Posterior vena cava (tissue), 2 donors: ENCODE results near the gene AK2. TPM values are rescaled to one million over a fixed set of nuclear protein-coding genes. Genes with fewer than 3 reads are reported as not detected.
"Not testable (repeated sequence)": the region's sequence is repeated elsewhere in the genome, so short reads cannot be mapped to it uniquely, and the experiment has no call there.

Source experiments
- DNase-seq: peaks from one replicate; pipeline ENCODE4 v3.0.0-alpha.2; 2020; ENCODE audit warnings: low spot score
- intact Hi-C, 2 donors: fragments of 100-400 bp; cut with DNase I; formaldehyde crosslinking; loops; one replicate each; pipeline versions ENCODE4 v1.14.1 to v1.14.2; 2022 to 2023
- total RNA-seq, 2 donors: library from RNA; stranded (reverse); fragmentation: NEBNext Ultra II Directional; extraction: Animal tissue kit (Norgen Biotek cat#: 25700); gene quantifications; one replicate each; pipeline ENCODE4 v1.2.1, GENCODE V29; 2021
- donor health status: DM: yes; HTN: yes; CAD: no.
- donor health status: DM: yes; HTN: yes; CAD: no.

Gene AK2
- total RNA-seq, 2 donors from 2014 or later = 82.4 to 83.9 TPM

DNA sequence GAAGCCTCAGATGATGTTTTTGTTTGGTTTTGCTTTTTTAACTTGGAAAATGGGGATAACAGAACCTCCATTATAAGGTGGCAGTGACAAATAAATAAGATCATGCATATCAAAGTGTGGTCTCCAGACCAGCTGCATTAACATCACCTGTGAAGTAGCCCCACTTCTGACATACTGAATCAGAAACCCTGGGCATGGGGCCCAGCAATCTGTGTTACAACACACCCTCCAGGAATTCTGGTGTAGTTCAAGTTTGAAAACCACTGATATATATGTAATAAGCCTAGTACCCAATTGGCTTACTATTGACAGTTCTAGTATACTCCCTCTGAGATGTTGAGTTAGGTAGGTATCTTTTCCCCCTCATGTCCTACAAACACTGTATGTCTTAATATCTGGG is 48.0 kb downstream of the AK2 start:
- intact Hi-C loops = no loop called here
- DNase-seq = no peak

GRCh38 chr1:32985226-32985625 is 51.5 kb downstream of the AK2 start:
- no peak for DNase-seq
- intact Hi-C loops = no loop called here

GRCh38 chr1:32984455-32985171 is 52.1 kb downstream of the AK2 start:
- intact Hi-C loops = no loop called here
- DNase-seq = no peak

- no peak for DNase-seq
- intact Hi-C loops = no loop called here
Observed at GRCh38 chr1:32984090-32984454, 52.6 kb downstream of the AK2 start.

- intact Hi-C loops = no loop called here
- no peak for DNase-seq
Observed at GRCh38 chr1:32983020-32983419, 53.7 kb downstream of the AK2 start.

DNA sequence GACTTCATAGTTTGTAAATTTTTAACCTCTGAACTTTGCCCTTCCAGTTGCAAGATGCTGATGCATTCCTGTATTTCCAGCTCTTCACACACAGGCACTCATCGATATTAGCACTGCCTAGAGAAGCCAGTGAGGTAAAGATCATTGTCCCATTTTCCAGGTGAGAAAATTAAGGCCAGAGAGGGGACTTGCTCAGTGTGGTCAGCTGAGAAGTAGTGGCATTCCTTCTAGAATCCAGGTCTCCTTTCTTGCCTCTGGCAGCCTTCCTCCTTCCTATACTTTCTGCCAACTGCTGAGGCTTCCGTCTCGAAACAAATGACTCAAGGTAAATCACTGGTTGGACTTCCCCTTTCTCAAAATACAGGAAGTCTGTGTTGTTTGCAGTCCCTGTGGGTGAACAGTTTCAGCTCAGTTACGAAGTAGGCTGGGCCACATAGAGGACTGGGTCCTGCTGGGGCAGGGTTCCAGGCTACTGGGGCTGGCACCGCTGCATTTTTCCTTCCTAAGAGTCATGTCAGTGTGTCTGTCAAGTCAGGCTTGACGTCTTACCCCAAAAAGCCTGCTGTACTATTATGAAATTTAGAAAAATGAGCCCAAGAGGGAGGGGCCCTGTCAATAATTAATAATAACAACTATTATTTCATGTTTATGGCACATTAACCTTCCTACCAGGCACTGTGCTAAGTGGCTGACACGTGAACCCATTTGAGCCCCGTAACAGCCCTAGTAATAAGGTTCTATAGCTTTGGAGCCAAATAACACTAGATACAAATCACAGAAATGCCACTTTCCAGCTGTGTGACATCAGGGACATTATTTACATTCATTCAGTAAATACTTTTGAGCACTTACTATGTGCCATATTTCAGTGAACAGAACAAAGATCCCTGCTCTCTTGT is 55.4 kb downstream of the AK2 start:
- DNase-seq = peak; percentile 88
- intact Hi-C loops = no loop called here

- intact Hi-C loops = no loop called here
- DNase-seq = no peak
Observed at GRCh38 chr1:32980080-32980479, 56.6 kb downstream of the AK2 start.

DNA sequence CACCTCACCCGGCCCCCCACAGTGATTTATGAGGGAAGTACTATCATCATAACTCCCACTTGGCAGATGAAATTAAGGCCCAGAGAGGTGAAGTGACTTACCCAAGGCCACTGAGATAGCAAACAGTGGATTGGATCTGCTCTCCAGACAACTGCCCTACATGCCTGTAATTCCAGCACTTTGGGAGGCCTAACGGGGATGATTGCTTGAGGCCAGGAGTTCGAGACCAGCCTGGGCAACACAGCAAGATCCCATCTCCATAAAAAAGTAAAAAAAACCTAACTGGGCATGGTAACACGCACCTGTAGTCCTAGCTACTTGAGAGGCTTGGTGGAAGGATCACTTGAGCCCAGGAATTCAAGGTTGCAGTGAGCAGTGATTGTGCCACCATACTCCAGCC is 57.8 kb downstream of the AK2 start:
- intact Hi-C loops = no loop called here
- no peak for DNase-seq

DNA sequence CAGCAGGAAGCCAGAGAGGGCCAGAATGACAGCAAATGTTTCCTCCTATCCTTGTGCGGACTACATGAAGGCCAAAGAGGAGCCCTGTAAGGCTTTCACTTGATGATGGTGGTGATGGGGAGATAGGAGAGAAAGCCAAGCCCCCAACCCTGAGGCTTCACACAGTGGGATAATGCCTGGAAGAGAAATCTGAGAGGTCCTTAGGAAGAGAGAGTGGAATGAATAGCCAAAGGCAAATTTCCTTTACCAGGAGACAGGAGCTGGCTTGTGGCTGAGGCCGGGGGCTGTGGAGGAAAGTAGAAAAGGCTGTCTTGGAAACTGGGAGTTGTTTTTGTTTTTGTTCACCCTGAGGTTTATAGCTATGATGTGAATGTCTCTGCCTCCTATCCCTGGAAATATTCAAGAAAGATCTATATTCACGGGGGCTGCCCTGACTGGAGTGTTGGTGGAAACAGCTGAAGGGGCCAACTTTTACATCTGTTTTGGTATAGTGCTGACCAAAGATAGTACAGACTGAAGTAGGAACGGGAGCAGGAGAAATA is 59.1 kb downstream of the AK2 start:
- DNase-seq = no peak
- intact Hi-C loops = no loop called here

- DNase-seq, intact Hi-C loops: not testable (repeated sequence)
Observed at GRCh38 chr1:32975055-32975454, 61.6 kb downstream of the AK2 start.

GRCh38 chr1:32973458-32973857 is 63.2 kb downstream of the AK2 start:
- intact Hi-C loops = loop anchor here in 1 of 2 donors (5.0 kb wide), 1 partner anchor 1306 kb away; no protein-coding TSS in a partner anchor
- not testable (repeated sequence) for DNase-seq

DNA sequence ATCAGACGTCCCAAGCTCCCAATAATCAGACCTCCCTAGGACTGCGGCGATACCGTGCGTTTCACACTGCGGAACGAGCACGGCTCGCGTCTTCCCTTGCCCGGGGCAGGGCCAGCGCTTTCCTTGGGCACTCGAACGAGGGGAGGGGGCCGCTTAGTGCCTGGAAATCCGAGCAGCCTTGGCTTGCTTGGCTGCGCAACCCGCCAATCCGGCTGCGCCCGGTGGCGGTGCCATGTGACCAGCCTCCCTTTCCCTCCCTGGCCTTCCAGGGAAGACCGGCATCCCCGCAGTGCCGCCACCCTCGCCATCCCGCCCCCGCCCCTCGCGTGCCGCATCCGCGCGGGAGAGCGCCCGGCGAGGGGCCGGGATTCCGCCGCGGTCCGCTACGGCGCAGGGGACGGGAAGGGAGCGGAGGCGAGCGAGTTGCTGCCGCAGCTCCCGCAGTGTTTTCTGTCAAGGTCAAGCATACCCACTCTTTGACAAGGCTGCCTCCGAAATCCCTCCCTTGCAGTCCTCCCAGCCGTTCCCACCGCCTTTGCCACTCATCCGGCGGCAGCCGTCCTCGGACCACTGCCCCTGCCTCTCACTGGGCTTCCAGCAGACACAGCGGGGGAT is 63.8 kb downstream of the AK2 start:
- DNase-seq = peak; percentile 85
- intact Hi-C loops = loop anchor here in 1 of 2 donors (5.0 kb wide), 1 partner anchor 1306 kb away; no protein-coding TSS in a partner anchor

GRCh38 chr1:32971576-32971975 is 65.1 kb downstream of the AK2 start:
- no peak for DNase-seq
- intact Hi-C loops = loop anchor here in 1 of 2 donors (5.0 kb wide), 1 partner anchor 1304 kb away; no protein-coding TSS in a partner anchor

GRCh38 chr1:32971156-32971555 is 65.5 kb downstream of the AK2 start:
- no peak for DNase-seq
- intact Hi-C loops = loop anchor here in 1 of 2 donors (5.0 kb wide), 1 partner anchor 1304 kb away; no protein-coding TSS in a partner anchor

GRCh38 chr1:32969566-32969965 is 67.1 kb downstream of the AK2 start:
- intact Hi-C loops = no loop called here
- DNase-seq = no peak

DNA sequence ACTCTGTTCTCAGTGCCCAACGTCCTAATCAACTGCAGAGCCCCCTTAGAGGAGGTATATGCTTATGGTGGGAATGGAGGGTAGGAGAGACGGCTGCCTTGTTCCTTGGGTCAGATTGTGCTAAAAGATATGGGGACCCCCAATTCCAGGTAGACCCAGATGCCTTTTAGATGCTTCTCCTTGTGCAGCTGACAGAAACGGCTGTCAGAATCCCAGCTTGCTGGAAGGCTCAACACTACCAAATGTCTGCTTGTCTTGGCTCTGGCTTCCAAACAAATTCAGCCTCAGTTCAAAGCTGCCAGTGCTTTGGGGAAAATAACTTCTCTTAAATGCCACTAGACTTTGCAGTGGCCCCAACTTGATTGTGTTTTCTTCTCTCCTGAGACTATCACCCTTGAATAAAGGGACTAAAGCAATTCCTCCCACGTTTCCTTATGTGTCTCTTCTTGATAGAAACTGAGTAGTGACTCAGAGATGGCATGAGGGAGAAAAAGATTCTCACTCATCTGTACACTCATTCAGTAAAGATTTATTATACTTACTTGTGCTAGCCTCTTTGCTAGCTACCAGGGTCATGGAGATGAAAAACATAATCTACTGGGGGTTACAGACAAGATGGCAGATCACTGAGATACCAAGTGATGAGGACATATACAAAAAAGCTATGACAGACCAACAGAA is 68.7 kb downstream of the AK2 start:
- intact Hi-C loops = no loop called here
- DNase-seq = no peak

GRCh38 chr1:32966900-32967299 is 69.8 kb downstream of the AK2 start:
- intact Hi-C loops = no loop called here

GRCh38 chr1:32965251-32965747 is 71.4 kb downstream of the AK2 start:
- DNase-seq = no peak
- intact Hi-C loops = no loop called here

More at GRCh38 chr1:32966900-32967299, 69.8 kb downstream of the AK2 start:
- no peak for DNase-seq
